NCI-H128 (cell line): ENCODE results near the gene MCTP1.
"Not testable (repeated sequence)": the region's sequence is repeated elsewhere in the genome, so short reads cannot be mapped to it uniquely, and the experiment has no call there.

Experiments
- DNase-seq: peaks from one replicate; lab custom pipeline; 2025; ENCODE audit not compliant: unreplicated experiment; lab: John Stamatoyannopoulos, UW

MCTP1 gene

DNA sequence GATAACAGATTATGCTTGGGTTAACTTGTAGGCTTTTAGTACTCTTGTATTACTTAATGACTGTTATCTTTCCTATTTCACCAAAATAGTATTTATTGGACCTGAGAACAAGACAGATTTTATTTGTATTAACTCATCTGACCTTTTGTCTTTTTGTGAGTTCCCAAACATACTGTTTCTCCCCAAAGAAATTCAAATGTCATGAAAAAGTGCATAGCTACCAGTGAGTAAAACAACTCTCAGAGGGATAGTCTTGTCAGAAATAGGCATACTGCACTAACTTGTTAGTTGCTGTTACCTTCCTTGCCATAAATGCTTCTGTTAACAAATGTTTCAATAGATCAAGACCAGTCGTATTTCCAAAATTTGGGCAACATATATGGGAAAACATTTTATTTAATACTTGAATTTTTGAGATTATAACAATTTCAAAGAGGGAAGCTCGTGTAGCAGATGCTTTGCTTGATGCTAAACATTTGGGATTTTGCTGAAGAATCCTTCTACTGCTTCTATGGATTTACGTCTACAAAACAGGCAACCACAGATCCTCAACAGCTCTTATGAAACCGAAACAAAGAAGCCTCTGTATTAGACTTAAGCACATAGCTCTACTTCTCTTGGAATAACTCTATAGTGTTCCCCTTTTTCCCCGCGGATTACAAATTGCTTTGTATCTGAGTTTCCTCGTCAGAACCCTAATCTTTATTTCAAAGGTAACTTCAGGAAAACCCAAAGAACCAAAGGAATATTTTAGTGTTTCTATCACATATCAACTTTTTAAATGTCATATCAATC, 248.8 kb downstream of the MCTP1 start:
- no peak for DNase-seq

DNA sequence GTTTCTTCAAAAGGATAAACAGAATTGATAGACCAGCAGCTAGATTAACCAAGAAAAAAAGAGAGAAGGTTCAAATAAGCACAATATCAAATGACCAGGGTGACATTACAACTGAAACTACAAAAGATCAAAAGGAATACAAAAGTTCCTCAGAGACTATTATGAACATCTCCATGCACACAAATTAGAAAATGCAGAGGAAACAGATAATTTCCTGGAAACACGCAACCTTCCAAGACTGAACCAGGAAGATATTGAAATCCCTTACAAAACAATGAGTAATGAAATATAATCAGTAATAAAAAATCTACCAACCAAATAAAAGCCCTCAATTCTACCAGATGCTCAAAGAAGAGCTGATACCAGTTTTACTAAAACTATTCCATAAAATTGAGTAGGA, 252.1 kb downstream of the MCTP1 start:
- DNase-seq = no peak

DNA sequence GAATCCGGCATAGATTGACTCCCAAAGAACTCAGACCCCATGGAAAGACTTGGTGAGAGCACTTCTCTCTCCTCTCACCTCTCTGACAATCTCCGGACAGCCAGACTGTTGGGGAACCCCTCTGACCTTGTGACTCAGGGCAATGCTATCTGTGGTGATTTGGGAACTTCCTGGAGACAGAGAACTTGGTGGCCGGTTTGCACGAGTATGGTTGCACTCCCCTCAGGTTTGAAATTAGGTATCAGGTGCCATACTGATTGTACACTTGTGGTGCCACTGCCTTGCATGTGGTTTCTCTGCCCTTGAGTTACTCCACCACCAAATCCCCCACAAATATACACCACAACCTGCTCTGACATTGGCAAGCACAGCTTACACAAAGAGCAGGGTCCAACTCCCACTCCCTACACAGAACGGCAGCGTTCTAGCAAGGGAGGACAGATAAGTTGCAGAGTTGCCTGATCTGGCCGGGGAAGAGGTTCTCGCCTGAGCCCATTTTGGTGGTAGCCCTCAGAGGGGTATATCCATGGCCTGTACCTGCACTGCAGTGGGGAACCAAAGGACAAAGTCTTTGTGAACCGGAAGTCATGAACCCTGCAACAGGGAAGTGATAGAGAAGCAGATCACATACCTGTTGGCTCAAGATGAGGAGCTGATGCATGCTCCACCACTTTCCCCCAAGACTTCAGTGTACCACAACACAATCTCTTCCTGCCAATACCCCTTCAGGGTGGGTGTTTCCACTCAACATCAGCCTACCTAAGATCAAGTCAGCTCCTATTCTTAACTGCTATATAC, 255.1 kb downstream of the MCTP1 start:
- DNase-seq = no peak

DNA sequence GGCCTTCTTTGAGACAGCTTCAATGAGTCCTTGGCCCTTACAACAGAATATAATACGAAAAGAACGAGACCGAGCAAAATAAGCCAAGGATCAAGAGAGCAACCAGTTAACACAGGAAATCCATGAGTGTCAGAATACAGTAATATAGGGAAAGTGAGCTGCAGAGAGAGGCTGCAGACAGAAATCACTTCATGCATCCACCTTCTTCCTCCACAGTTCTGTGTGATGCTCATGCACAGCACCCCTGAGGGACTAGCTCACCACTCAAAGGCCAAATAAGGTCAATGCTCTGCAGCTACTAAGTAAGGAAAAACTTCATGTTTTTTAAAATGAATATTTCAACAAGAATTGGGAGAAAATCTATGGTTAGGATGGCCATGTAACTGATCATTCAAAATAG, 257.1 kb downstream of the MCTP1 start:
- DNase-seq = no peak

DNA sequence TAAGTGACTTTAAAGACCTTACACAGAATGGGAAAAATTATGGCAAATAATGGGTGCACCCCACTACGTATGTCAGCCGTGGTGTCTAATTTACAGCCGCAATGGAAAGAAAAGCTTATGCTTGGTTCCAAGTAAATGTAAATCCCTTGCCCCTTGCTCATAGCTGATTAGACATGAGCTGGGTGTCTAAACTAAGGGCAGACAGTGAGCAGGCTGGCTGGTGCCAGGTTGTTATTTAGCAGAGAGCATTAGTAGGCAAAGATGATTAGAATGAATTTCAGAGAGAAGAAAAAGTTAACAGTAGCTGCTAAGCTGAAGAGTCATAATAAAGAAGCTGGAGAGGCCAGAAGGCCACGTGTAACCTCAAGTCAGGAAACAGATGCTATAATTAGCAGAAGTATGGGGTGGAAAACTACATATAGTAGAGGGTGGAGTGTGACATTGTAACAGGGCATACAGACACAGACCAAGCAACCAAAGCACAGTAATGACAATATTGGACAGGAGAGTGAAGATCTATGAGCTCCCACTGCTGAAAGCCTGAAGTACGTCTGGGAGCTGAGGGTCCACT, 257.7 kb downstream of the MCTP1 start:
- DNase-seq = no peak

DNA sequence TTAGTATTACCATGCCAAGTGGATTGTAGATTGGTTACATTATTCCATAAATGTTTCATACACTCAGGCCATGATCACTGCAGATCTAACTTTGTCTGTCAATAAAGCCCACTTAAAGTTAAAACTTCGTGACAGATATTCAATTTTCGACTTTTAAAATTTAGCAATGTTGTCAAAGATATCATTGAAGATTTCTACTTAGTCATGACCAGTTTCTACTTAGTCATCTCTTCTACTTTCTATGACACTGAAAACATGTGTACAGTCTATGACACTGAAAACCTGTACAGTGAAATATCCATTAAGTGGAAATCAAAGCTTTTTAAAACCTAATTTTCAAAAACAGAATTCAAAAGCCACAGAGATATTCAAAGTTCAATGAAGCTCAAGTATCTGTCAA, 258.2 kb downstream of the MCTP1 start:
- DNase-seq = no peak

DNA sequence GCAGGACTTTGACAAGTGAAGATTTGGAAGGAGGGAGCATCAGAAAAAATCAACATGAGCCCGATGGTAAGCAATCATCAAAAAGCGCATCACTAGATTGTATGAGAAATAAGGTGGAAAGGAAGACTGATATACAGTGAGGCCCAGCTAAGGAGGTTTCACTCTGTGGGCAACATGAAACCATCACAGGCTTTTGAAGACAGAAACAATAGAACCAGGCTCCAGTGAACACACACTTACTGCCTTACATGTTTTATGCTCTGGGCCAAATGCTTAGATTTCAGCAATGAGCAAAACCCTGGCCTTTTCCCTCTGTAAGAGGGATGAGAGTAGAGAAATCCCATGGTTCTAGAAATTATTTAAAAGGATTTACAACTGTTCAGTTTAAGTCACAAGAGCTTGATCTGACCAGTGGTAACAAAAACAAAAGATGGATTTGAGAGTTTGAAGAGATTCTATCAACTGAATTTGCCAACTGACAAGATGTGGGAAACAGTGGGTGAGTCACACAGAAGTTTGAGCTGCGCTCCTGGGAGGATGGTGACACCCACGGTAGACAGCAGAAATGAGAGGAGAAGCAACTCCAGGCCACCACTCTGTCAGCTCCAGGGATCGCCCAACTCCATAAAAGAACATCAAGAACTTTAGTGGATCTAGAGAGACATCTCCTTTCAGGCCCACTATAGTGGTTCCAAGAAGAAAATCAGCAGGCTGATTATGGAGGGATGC, 261.8 kb downstream of the MCTP1 start:
- no peak for DNase-seq

DNA sequence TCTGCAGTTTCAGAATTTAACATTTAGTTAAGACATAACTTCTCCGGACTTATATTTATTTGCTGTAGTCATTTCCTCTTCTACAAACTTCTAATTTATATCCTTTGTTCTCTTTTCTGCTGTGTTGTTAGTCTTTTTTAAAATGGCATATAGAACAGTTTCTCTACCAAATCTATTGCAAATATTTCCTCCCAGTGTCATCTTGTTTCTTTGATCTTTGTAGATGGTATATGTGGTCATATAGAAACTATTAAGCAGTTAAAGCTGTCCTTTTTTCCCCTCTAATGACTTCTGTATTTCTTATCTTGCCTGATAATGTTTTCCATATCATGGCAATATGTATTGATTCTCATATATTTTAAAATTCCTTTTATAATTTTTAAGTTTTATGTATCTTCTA, 264.5 kb downstream of the MCTP1 start:
- no peak for DNase-seq

DNA sequence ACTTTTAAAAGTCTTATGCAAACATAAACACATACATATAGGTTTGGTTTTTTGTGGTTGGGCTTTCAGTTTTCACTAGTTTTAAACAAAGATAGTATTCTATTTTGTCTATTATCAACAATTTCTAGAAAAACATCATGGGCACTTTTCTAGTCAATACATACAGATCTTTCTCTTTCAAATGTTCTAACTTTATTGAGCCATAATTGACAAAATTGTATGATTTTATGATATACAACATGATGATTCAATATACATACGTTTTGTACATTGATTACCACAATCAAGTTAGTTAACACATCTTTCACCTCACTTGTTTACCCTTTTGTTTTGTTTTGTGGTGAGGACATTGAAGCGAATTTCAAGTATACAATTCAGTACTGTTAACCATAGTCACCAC, 265.9 kb downstream of the MCTP1 start:
- DNase-seq = no peak

DNA sequence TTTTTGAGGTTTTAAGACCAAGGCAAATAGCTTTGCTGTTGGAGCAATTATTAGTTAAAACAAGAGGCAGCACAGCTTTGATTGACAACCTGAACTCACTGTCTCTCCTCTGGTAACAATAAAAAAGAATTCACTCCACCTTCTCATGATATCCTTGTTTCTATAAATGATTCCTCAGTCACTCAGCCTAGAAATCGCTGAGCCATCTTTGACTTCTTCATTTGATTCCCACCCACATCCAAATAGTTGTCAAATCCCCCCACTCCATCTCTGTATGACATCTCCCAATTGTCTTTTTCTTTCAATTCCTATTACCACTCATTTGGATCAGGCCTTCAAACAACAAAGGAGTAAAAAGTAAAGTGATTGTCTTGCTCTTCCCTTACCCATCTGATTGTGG, 266.4 kb downstream of the MCTP1 start:
- no peak for DNase-seq

DNA sequence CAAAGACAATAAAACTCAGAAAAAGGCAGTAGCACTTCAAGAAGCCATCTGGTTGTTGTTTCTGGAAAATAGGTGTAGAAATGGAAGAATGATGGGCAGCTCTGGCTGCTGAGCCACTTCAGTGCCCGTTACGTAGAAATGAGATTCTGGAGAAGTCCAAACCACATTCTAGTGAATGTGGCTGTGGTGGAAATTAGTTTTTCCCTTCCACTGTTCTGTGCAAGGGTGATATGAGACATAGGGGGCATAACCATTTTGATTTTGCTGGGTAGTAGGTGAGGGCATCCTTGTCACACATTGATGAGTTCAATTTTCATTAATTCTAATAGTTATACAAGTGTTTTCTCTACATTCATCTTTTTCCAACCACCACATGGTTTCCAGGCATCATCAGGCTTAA, 275.1 kb downstream of the MCTP1 start:
- no peak for DNase-seq

DNA sequence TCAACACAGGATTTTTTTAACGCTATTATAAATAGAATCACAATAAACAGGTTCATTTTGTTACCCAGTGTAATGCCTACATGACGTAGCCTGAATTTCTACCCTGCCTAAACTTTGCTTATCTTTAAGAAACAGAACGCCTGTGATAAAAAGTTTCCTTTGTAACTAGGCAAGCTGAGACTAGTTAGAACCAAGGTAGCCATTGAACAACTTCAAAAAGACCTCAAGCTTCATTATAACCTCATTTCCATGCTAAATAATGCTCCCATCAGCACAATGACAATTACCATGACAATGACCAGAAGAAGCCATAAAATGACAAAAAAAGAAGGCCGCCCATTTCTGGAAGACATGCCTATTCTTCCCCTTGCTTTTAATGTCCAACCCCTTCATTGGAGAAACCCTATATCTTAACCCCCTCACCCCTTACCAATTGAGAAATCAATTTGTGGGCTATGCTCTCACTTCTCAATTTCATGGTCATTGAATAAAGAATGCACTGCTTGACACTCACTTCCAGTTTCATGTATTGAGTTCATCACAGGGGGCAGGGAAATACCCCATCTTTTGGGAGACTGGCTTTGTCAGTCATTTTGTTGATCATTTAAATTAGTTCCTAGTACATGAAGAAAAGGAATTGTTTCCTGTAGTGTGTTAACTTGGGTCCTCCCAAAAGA, 276.8 kb downstream of the MCTP1 start:
- no peak for DNase-seq

DNA sequence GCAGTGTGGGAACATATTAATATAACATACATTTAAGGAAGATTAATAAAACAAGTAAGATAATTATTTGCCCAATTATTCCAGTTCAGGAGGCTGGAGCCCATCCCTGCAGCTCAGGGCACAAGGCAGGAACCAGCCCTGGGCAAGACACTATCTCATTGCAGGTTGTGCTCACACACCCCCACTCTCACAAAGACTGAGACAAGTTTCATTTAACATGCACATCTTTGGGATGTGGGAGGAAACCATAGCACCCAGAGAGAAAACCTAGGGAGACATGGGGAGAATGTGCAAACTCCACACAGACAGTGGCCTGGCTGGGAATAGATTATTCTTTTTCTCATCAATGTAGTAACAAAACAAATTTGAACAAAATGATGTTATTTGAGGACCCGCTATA, 279.1 kb downstream of the MCTP1 start:
- no peak for DNase-seq

DNA sequence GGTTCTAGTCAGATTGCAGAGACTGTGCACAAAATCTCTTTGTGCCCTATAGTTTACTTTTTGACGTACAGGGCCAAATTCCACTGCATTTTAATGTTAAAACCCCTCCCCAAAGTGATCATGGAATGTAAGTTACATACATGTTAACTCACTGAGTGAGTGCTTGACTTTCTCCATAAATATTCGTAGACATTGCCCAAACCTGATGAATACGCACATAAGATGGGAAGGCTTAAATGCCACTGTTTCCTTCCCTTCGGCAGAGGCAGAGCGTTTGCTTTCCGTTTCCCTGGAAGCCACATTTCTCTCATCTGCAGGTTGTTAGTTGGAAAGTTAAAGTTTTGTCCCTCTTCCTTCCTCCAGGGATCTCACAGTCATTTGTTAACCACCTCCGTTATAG, 286.2 kb downstream of the MCTP1 start:
- no peak for DNase-seq

DNA sequence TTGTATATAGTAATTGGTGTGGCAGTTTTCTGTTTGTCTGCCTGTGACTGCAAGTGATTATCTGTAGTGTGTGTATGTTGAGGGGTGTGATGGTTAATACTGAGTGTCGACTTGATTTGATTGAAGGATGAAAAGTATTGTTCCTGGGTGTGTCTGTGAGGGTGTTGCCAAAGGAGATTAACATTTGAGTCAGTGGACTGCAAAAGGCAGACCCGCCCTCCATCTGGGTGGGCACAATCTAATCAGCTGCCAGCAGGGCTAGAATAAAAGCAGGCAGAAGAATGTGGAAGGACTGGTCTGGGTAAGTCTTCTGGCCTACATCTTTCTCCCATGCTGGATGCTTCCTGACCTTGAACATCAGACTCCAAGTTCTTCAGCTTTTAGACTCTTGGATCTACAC, 290.4 kb downstream of the MCTP1 start:
- DNase-seq = not testable (repeated sequence)

DNA sequence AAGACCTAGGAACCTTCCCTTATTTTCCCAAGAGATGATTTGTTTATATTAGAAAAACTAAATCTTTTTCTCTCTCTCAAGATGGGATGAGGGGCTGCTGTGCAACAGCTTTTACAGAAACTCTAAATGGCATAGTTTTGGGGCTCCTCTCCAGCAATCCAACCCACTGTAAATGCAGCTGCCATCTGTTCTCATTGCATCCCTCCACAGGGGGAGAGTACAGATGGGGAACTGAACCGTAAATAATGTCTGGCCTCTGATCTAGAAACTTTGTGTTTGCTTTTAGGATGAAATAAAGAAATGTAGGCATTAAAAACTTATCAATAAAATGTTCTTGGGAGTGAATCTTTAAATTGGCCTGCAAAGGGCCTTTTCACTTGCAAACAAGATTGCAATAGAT, 291.4 kb downstream of the MCTP1 start:
- no peak for DNase-seq

DNA sequence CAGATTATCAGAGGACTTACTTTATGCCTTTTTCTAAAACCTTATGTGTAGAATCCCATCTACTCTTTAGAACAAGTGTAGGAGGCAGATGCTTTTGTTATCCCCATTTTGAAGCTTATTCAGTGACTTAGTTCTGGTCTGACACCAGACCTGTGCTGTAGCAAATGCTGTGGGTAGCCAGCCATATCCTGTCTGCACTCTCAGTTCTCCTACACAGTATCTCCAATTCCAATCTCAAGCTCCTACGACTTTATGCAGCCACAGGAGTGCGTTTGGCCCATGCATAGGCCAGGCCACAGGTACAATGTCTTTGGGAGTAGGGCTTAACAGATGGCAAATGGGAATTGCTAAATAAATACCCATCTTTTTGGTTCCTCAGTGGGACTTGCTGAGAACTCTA, 292.6 kb downstream of the MCTP1 start:
- no peak for DNase-seq

DNA sequence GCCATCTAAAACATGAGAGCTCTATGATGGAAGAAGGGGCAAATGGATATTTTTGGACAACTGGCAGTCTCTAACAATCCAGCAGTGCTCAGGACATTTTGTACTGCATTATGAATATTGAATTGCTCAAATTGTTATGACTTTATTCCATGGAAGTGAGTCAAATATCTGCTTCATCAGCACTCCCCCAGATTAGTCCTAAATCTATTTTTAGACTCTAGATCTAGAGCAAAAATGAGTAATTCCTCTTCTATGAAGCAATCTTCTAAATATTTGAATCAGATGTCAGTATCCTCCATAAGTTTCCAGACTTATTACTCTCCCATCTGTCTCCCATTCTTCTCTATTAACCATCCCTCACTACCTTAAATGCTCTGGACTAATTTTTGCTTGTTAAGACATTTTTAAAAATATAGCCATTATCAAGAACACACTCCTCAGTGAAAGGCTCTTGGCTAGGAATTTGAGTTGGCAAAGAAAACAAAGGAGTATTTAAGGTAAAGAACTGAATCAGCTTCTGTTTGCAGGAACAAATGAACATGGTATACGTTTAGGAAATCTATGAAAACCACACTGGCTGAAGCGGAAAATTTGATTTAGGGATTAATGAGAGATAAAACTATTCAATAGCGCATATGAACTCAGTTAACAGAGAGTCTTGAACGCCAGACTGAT, 300.9 kb downstream of the MCTP1 start:
- no peak for DNase-seq

DNA sequence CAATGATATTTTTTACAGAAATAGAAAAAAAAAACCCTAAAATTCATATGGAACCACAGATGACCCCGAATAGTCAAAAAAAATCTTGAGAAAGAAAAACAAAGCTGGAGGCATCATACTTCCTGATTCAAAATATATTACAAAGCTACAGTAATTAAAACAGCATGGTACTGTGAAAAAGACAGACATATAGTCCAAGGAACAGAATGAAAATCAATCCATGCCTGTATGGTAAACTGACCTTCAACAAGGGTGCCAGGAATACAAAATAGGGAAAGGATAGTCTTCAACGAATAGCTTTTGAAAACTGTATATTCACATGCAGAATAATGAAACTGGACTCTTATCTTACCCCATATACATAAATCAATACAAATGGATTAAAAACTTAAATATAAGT, 307.5 kb downstream of the MCTP1 start:
- DNase-seq = no peak

DNA sequence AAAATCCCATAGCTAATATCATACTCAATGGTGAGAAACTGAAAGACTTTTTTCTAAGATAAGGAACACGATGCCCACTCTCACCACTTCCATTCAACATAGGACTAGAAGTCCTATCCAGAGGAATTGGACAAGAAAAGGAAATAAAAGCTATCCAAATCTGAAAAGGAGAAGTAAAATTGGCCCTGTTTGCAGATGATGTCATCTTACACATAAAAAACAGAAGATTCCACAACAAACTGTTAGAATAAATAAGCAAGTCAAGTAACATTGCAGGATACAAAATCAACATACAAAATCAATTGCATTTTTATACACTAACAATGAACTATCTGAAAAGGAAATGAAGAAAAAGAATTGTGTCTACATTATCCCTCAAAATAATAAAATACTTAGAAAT, 308.0 kb downstream of the MCTP1 start:
- DNase-seq = no peak
